HEK293 (cell line): Measurements from ENCODE around the gene NGF.

ENCODE experiments used
- CTCF ChIA-PET: fragments of 350-600 bp; formaldehyde crosslinking; extraction: SDS; loops from one replicate; lab custom pipeline; 2021; ENCODE audit warnings: antibody characterized with exemption; lab: Yijun Ruan, JAX
- POLR2A ChIA-PET: fragments of 300-600 bp; formaldehyde crosslinking; extraction: SDS; loops from one replicate; lab custom pipeline; 2020; ENCODE audit warnings: antibody characterized with exemption, inconsistent platforms; lab: Yijun Ruan, JAX
- H3K27ac ChIP-seq: fragments of 200-500 bp; sonication (Bioruptor generic); 2 replicates; pipeline ENCODE4 v1.5.1; 2014; ENCODE audit warnings: low read depth, low read length, control low read depth, inconsistent platforms; ENCODE audit errors: extremely low read depth
- H3K36me3 ChIP-seq, 2 experiments: fragments of 200-500 bp in 1 of 2; sonication (Bioruptor generic) in 1 of 2; 1 replicate in 1 of 2; 2 replicates in 1 of 2; pipeline ENCODE4 v1.5.1; 2014 to 2017; ENCODE audit warnings: inconsistent platforms in 2 of 2, low read length in 2 of 2; ENCODE audit not compliant: control insufficient read depth in 2 of 2, insufficient read depth in 1 of 2
- H3K4me1 ChIP-seq: fragments of 200-500 bp; sonication (Bioruptor generic); 2 replicates; pipeline ENCODE4 v1.5.1; 2014; ENCODE audit warnings: mild to moderate bottlenecking, low read length, inconsistent platforms; ENCODE audit not compliant: control insufficient read depth, insufficient read depth
- H3K4me3 ChIP-seq: 2 replicates; pipeline ENCODE4 v1.5.1; 2011; ENCODE audit warnings: low read depth, mild to moderate bottlenecking, control low read depth, low read length, moderate library complexity
- H3K9me3 ChIP-seq: fragments of 200-500 bp; sonication (Bioruptor generic); 2 replicates; pipeline ENCODE4 v1.5.1; 2014; ENCODE audit warnings: low read depth, low read length, inconsistent platforms; ENCODE audit not compliant: control insufficient read depth, insufficient read depth
- SCRT2 ChIP-seq: fragments of 450-650 bp; formaldehyde crosslinking; IDR thresholded peaks from 2 replicates; pipeline ENCODE4 v1.5.1; 2016; ENCODE audit warnings: missing biosample characterization, missing genetic modification characterization
- SP2 ChIP-seq: fragments of 450-650 bp; formaldehyde crosslinking; IDR thresholded peaks from 2 replicates; pipeline ENCODE4 v1.5.1; 2016; ENCODE audit warnings: missing biosample characterization, missing genetic modification characterization
- YY1 ChIP-seq: fragments of 450-650 bp; formaldehyde crosslinking; IDR thresholded peaks from 2 replicates; pipeline ENCODE4 v1.5.1; 2018; ENCODE audit warnings: missing biosample characterization, missing genetic modification characterization
- ZFP69B ChIP-seq: fragments of 450-650 bp; formaldehyde crosslinking; IDR thresholded peaks from 2 replicates; pipeline ENCODE4 v1.5.1; 2016; ENCODE audit warnings: missing biosample characterization, missing genetic modification characterization
- ZNF16 ChIP-seq: fragments of 450-650 bp; formaldehyde crosslinking; IDR thresholded peaks from 2 replicates; pipeline ENCODE4 v1.5.1; 2016; ENCODE audit warnings: low read depth, missing biosample characterization, missing genetic modification characterization
- ZNF184 ChIP-seq: fragments of 450-650 bp; IDR thresholded peaks from 2 replicates; pipeline ENCODE4 v1.5.1; 2018; ENCODE audit warnings: missing biosample characterization, mild to moderate bottlenecking, missing genetic modification characterization
- ZNF202 ChIP-seq: fragments of 450-650 bp; formaldehyde crosslinking; IDR thresholded peaks from 2 replicates; pipeline ENCODE4 v1.5.1; 2016; ENCODE audit warnings: missing biosample characterization, missing genetic modification characterization, borderline replicate concordance
- ZNF214 ChIP-seq: fragments of 450-650 bp; formaldehyde crosslinking; IDR thresholded peaks from 2 replicates; pipeline ENCODE4 v1.5.1; 2017; ENCODE audit warnings: missing biosample characterization, mild to moderate bottlenecking, missing genetic modification characterization, borderline replicate concordance
- ZNF335 ChIP-seq: fragments of 450-650 bp; formaldehyde crosslinking; conservative IDR thresholded peaks from 2 replicates; pipeline ENCODE4 v1.5.1; 2016; ENCODE audit warnings: missing biosample characterization, missing genetic modification characterization
- ZNF48 ChIP-seq: fragments of 450-650 bp; formaldehyde crosslinking; IDR thresholded peaks from 2 replicates; pipeline ENCODE4 v1.5.1; 2016; ENCODE audit warnings: missing biosample characterization, missing genetic modification characterization
- ZNF514 ChIP-seq: fragments of 450-650 bp; formaldehyde crosslinking; IDR thresholded peaks from 2 replicates; pipeline ENCODE4 v1.5.1; 2016; ENCODE audit warnings: missing biosample characterization, missing genetic modification characterization
- ZNF544 ChIP-seq: fragments of 450-650 bp; formaldehyde crosslinking; IDR thresholded peaks from 2 replicates; pipeline ENCODE4 v1.5.0; 2017; ENCODE audit warnings: missing biosample characterization, missing genetic modification characterization
- ZNF629 ChIP-seq: fragments of 450-650 bp; formaldehyde crosslinking; IDR thresholded peaks from 2 replicates; pipeline ENCODE4 v1.5.1; 2017; ENCODE audit warnings: missing biosample characterization, missing genetic modification characterization
- ZNF747 ChIP-seq: fragments of 450-650 bp; formaldehyde crosslinking; IDR thresholded peaks from 2 replicates; pipeline ENCODE4 v1.5.1; 2016; ENCODE audit warnings: missing biosample characterization, missing genetic modification characterization
- ZNF76 ChIP-seq: fragments of 450-650 bp; formaldehyde crosslinking; IDR thresholded peaks from 2 replicates; pipeline ENCODE4; 2016; ENCODE audit warnings: low read depth, missing biosample characterization, missing genetic modification characterization, borderline replicate concordance
- ZSCAN16 ChIP-seq: fragments of 450-650 bp; formaldehyde crosslinking; IDR thresholded peaks from 2 replicates; pipeline ENCODE4 v1.5.1; 2016; ENCODE audit warnings: missing biosample characterization, missing genetic modification characterization
- ZXDB ChIP-seq: fragments of 450-650 bp; formaldehyde crosslinking; IDR thresholded peaks from 2 replicates; pipeline ENCODE4 v1.5.1; 2016; ENCODE audit warnings: missing biosample characterization, missing genetic modification characterization
- TF ChIP-seq, protein P1 (sequence below): fragments of 450-650 bp; formaldehyde crosslinking; IDR thresholded peaks from 2 replicates; pipeline ENCODE4 v1.5.1; 2016; ENCODE audit warnings: missing biosample characterization, missing genetic modification characterization, low read depth
- TF ChIP-seq, protein P2 (sequence below): fragments of 450-650 bp; formaldehyde crosslinking; IDR thresholded peaks from 2 replicates; pipeline ENCODE4 v1.5.1; 2017; ENCODE audit warnings: missing biosample characterization, missing genetic modification characterization
- TF ChIP-seq, protein P3 (sequence below): fragments of 450-650 bp; formaldehyde crosslinking; IDR thresholded peaks from 2 replicates; pipeline ENCODE4 v1.5.1; 2016; ENCODE audit warnings: missing biosample characterization, missing genetic modification characterization
- TF ChIP-seq, protein P4 (sequence below): fragments of 450-650 bp; formaldehyde crosslinking; IDR thresholded peaks from 2 replicates; pipeline ENCODE4 v1.5.1; 2016; ENCODE audit warnings: missing biosample characterization, missing genetic modification characterization
- TF ChIP-seq, protein P5 (sequence below): fragments of 450-650 bp; formaldehyde crosslinking; IDR thresholded peaks from 2 replicates; pipeline ENCODE4 v1.5.1; 2016; ENCODE audit warnings: missing biosample characterization, missing genetic modification characterization
- TF ChIP-seq, protein P6 (sequence below): fragments of 450-650 bp; formaldehyde crosslinking; IDR thresholded peaks from 2 replicates; pipeline ENCODE4 v1.5.1; 2016; ENCODE audit warnings: missing biosample characterization, missing genetic modification characterization
- TF ChIP-seq, protein P7 (sequence below): fragments of 450-650 bp; formaldehyde crosslinking; IDR thresholded peaks from 2 replicates; pipeline ENCODE4 v1.5.1; 2016; ENCODE audit warnings: missing biosample characterization, missing genetic modification characterization

Gene NGF

DNA sequence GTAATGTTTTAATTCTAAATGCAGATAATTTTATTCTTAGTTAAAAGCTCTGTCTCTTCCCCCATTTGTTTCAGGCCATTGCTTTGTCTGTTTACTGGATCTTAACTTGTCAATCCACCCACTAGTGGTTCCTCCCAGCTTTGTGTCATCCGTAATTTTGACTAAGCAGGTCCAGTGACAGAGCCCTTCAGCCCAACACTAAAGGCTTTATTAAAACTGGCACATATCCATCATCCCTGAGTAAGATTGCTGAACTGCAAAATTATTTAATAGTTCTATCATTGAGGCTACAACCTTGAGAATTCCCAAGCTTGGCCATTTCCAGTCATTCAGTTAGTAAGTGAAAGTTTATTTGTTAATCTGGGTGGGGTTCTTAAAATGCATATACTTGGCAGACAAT, 96.7 kb downstream of the NGF start (continued):
- TF ChIP-seq, protein P1, sequence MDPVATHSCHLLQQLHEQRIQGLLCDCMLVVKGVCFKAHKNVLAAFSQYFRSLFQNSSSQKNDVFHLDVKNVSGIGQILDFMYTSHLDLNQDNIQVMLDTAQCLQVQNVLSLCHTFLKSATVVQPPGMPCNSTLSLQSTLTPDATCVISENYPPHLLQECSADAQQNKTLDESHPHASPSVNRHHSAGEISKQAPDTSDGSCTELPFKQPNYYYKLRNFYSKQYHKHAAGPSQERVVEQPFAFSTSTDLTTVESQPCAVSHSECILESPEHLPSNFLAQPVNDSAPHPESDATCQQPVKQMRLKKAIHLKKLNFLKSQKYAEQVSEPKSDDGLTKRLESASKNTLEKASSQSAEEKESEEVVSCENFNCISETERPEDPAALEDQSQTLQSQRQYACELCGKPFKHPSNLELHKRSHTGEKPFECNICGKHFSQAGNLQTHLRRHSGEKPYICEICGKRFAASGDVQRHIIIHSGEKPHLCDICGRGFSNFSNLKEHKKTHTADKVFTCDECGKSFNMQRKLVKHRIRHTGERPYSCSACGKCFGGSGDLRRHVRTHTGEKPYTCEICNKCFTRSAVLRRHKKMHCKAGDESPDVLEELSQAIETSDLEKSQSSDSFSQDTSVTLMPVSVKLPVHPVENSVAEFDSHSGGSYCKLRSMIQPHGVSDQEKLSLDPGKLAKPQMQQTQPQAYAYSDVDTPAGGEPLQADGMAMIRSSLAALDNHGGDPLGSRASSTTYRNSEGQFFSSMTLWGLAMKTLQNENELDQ (tag by site-specific recombination) = no peak
- TF ChIP-seq, protein P2, sequence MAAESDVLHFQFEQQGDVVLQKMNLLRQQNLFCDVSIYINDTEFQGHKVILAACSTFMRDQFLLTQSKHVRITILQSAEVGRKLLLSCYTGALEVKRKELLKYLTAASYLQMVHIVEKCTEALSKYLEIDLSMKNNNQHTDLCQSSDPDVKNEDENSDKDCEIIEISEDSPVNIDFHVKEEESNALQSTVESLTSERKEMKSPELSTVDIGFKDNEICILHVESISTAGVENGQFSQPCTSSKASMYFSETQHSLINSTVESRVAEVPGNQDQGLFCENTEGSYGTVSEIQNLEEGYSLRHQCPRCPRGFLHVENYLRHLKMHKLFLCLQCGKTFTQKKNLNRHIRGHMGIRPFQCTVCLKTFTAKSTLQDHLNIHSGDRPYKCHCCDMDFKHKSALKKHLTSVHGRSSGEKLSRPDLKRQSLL (tag by site-specific recombination) = no peak
- TF ChIP-seq ZNF514 = no peak
- TF ChIP-seq ZNF544 (tag by site-specific recombination) = no peak
- TF ChIP-seq YY1 (tag by site-specific recombination) = no peak
- no peak for TF ChIP-seq ZNF629 (tag by site-specific recombination)
- TF ChIP-seq SCRT2 (tag by site-specific recombination) = no peak
- TF ChIP-seq, all 188 proteins: peak for 0

DNA sequence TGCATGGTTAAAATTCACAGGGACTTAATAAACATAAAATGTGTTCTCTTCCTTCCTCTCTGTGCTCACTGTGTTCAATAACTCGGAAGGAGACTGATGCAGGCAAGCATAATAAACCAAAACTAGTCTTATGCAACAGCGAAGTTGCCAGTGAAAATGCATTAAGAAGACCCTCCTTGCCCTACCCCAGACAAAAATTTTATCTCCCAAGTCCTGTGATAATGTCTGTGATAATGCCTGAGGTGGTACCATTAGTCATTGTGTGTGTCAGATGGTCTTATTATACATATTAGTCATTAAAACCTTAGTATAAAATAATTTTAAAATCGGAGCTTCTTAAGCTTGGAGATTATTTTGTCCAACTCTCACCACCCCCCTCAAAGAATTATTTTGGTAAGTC, 97.8 kb downstream of the NGF start:
- ChIA-PET CTCF (interaction anchor here (0.6 to 1.1 kb wide), 2 partner anchors 10 to 230 kb away, joined by 3 to 5 read pairs; no protein-coding TSS in a partner anchor), POLR2A (no interaction called here)
- Histone ChIP-seq H3K36me3 (no peaks in the 10 kb centered on the region), H3K27ac (no peak overlapping the region), H3K9me3 (no peaks in the 10 kb centered on the region), H3K4me3 (no peak overlapping the region), H3K4me1 (no peaks in the 10 kb centered on the region)
- TF ChIP-seq ZNF629 (tag by site-specific recombination) (no peak), ZFP69B (no peak), SP2 (tag by site-specific recombination) (no peak), ZNF202 (tag by site-specific recombination) (no peak), ZNF76 (no peak), ZNF747 (tag by site-specific recombination) (no peak), ZNF335 (tag by site-specific recombination) (no peak), ZNF16 (tag by site-specific recombination) (no peak), ZNF214 (tag by site-specific recombination) (no peak), ZXDB (tag by site-specific recombination) (no peak), ZNF48 (tag by site-specific recombination) (no peak), ZSCAN16 (tag by site-specific recombination) (no peak), ZNF184 (tag by site-specific recombination) (no peak)
- TF ChIP-seq, protein P3, sequence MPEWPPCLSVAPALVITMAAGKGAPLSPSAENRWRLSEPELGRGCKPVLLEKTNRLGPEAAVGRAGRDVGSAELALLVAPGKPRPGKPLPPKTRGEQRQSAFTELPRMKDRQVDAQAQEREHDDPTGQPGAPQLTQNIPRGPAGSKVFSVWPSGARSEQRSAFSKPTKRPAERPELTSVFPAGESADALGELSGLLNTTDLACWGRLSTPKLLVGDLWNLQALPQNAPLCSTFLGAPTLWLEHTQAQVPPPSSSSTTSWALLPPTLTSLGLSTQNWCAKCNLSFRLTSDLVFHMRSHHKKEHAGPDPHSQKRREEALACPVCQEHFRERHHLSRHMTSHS (tag by site-specific recombination) = no peak
- TF ChIP-seq, protein P4, sequence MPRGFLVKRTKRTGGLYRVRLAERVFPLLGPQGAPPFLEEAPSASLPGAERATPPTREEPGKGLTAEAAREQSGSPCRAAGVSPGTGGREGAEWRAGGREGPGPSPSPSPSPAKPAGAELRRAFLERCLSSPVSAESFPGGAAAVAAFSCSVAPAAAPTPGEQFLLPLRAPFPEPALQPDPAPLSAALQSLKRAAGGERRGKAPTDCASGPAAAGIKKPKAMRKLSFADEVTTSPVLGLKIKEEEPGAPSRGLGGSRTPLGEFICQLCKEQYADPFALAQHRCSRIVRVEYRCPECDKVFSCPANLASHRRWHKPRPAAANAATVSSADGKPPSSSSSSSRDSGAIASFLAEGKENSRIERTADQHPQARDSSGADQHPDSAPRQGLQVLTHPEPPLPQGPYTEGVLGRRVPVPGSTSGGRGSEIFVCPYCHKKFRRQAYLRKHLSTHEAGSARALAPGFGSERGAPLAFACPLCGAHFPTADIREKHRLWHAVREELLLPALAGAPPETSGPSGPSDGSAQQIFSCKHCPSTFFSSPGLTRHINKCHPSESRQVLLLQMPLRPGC (tag by site-specific recombination) = no peak
- TF ChIP-seq, protein P5, sequence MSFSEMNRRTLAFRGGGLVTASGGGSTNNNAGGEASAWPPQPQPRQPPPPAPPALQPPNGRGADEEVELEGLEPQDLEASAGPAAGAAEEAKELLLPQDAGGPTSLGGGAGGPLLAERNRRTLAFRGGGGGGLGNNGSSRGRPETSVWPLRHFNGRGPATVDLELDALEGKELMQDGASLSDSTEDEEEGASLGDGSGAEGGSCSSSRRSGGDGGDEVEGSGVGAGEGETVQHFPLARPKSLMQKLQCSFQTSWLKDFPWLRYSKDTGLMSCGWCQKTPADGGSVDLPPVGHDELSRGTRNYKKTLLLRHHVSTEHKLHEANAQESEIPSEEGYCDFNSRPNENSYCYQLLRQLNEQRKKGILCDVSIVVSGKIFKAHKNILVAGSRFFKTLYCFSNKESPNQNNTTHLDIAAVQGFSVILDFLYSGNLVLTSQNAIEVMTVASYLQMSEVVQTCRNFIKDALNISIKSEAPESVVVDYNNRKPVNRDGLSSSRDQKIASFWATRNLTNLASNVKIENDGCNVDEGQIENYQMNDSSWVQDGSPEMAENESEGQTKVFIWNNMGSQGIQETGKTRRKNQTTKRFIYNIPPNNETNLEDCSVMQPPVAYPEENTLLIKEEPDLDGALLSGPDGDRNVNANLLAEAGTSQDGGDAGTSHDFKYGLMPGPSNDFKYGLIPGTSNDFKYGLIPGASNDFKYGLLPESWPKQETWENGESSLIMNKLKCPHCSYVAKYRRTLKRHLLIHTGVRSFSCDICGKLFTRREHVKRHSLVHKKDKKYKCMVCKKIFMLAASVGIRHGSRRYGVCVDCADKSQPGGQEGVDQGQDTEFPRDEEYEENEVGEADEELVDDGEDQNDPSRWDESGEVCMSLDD = no peak
- TF ChIP-seq, protein P6, sequence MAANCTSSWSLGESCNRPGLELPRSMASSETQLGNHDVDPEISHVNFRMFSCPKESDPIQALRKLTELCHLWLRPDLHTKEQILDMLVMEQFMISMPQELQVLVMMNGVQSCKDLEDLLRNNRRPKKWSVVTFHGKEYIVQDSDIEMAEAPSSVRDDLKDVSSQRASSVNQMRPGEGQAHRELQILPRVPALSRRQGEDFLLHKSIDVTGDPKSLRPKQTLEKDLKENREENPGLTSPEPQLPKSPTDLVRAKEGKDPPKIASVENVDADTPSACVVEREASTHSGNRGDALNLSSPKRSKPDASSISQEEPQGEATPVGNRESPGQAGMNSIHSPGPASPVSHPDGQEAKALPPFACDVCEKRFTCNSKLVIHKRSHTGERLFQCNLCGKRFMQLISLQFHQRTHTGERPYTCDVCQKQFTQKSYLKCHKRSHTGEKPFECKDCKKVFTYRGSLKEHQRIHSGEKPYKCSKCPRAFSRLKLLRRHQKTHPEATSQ (tag by site-specific recombination) = no peak
- TF ChIP-seq, protein P7, sequence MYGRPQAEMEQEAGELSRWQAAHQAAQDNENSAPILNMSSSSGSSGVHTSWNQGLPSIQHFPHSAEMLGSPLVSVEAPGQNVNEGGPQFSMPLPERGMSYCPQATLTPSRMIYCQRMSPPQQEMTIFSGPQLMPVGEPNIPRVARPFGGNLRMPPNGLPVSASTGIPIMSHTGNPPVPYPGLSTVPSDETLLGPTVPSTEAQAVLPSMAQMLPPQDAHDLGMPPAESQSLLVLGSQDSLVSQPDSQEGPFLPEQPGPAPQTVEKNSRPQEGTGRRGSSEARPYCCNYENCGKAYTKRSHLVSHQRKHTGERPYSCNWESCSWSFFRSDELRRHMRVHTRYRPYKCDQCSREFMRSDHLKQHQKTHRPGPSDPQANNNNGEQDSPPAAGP = no peak
